K562 (cell line): ENCODE measurements around the gene FAM50A. TPM values are rescaled to one million over a fixed set of nuclear protein-coding genes. Genes with fewer than 3 reads are reported as not detected.

Experiments
- ARID4B ChIP-seq: sonication (generic); formaldehyde crosslinking; IDR thresholded peaks from 2 replicates; pipeline ENCODE4 v1.8.0; 2022; ENCODE audit warnings: mild to moderate bottlenecking, missing genetic modification reagents
- IFI16 ChIP-seq: fragments of 250-450 bp; sonication (Bioruptor Pico); IDR thresholded peaks from 2 replicates; pipeline ENCODE4 v2.1.2; 2022; ENCODE audit warnings: mild to moderate bottlenecking, inconsistent platforms
- LEF1 ChIP-seq: fragments of 450-650 bp; IDR thresholded peaks from 2 replicates; pipeline ENCODE4 v1.6.1; 2016; ENCODE audit warnings: mild to moderate bottlenecking
- MED1 ChIP-seq: sonication (generic); formaldehyde crosslinking; IDR thresholded peaks from 2 replicates; pipeline ENCODE4 v1.8.1; 2023; ENCODE audit warnings: missing genetic modification reagents, borderline replicate concordance
- NELFE ChIP-seq: IDR thresholded peaks from 2 replicates; pipeline ENCODE4 v1.6.1; 2011; ENCODE audit warnings: mild to moderate bottlenecking; ENCODE audit not compliant: insufficient read depth, insufficient read length
- TCF3 ChIP-seq: sonication (generic); formaldehyde crosslinking; IDR thresholded peaks from 2 replicates; pipeline ENCODE4 v1.4.0; 2020; ENCODE audit warnings: mild to moderate bottlenecking, missing genetic modification reagents
- ZFP1 ChIP-seq: fragments of 450-650 bp; formaldehyde crosslinking; IDR thresholded peaks from 2 replicates; pipeline ENCODE4 v1.4.0; 2020; ENCODE audit warnings: mild to moderate bottlenecking, mixed read lengths
- polyA plus RNA-seq, 8 experiments: library from polyadenylated mRNA; depleted of rRNA in 4 of 8; stranded (reverse) in 5 of 8; unstranded in 3 of 8; fragments of >200 nt; fragmentation: Nextera tagmentation in 2 of 8; fragmentation: Illumina TruSeq in 1 of 8; extraction: Ambion mirVana in 2 of 8; extraction: Trizol in 1 of 8; gene quantifications; 2 replicates each; pipeline versions ENCODE4 v1.2.1 to v1.2.3, GENCODE V29; 2011 to 2014; ENCODE audit warnings: inconsistent platforms in 1 of 8, missing spikeins in 1 of 8
- total RNA-seq, 7 experiments: library from RNA; depleted of rRNA in 6 of 7; stranded (reverse); fragments of >200 nt in 6 of 7; fragmentation: Illumina TruSeq in 2 of 7; extraction: Trizol in 2 of 7; gene quantifications; 2 replicates each; pipeline versions ENCODE4 v1.2.1 to v1.2.3, GENCODE V29; 2011 to 2021; ENCODE audit warnings: low replicate concordance in 1 of 7
- TF ChIP-seq, protein P1 (sequence below): sonication (generic); formaldehyde crosslinking; IDR thresholded peaks from 2 replicates; pipeline ENCODE4 v1.8.0; 2022; ENCODE audit warnings: missing genetic modification reagents, mild to moderate bottlenecking, borderline replicate concordance

FAM50A gene
- total and polyA plus RNA-seq, 9 of the 15 experiments (the other 6 are each of a cell fraction or from before 2014, with no cell fraction given), result 4.4 to 114 (median 67.3) TPM

DNA sequence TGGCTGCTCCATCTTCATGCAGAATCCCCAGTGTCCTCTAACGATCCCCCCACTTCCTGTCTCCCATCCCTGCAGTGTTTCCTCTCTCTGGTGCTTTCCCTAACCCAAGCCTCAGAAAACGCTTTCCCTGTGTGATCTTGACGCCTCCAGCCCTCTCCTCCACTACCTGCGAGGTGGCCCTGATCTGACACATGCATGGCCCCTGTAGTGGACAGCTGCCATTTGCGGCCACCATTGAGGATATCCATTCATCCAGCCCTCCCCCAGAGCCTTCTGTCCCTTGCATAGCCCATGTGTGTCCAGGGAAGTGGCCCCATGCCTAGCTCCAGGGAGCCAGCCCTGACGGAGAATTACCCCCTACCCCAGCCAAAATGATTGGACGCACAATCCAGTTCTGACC, 39.4 kb downstream of the FAM50A start (continued):
- TF ChIP-seq, protein P1, sequence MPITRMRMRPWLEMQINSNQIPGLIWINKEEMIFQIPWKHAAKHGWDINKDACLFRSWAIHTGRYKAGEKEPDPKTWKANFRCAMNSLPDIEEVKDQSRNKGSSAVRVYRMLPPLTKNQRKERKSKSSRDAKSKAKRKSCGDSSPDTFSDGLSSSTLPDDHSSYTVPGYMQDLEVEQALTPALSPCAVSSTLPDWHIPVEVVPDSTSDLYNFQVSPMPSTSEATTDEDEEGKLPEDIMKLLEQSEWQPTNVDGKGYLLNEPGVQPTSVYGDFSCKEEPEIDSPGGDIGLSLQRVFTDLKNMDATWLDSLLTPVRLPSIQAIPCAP (CRISPR knock-in tag), result no peak
- TF ChIP-seq NELFE, result no peak
- TF ChIP-seq TCF3 (CRISPR knock-in tag), result no peak
- no peak for TF ChIP-seq IFI16 (CRISPR knock-in tag)
- TF ChIP-seq ARID4B (CRISPR knock-in tag), result 0 out of 2 replicates have a peak, but pooled peaks have one; percentile 46
- no peak for TF ChIP-seq MED1 (CRISPR knock-in tag)
- TF ChIP-seq LEF1, result no peak
- TF ChIP-seq ZFP1, result no peak
